GM20000 (cell line): Measurements from ENCODE around the gene VPS37D.
A peak's percentile ranks its signal among the peaks of the same experiment; 100 is the strongest.

ENCODE experiments used
- DNase-seq: peaks from one replicate; pipeline ENCODE4 v3.0.0; 2012; ENCODE audit warnings: low spot score
- CTCF ChIP-seq: IDR thresholded peaks from 2 replicates; pipeline ENCODE4 v1.5.1; 2012; ENCODE audit warnings: mild to moderate bottlenecking, control low read depth; ENCODE audit errors: extremely low read depth, missing control alignments

The VPS37D gene

GRCh38 chr7:73699370-73700068 is 31.9 kb downstream of the VPS37D start:
- no peak for TF ChIP-seq CTCF
- no peak for DNase-seq

GRCh38 chr7:73700069-73700423 is 32.4 kb downstream of the VPS37D start:
- TF ChIP-seq CTCF = no peak
- no peak for DNase-seq

GRCh38 chr7:73700581-73701134 is 33.0 kb downstream of the VPS37D start:
- no peak for DNase-seq

GRCh38 chr7:73701357-73701995 is 33.8 kb downstream of the VPS37D start:
- peak; percentile 27 for TF ChIP-seq CTCF
- peak; percentile 73 for DNase-seq

More at GRCh38 chr7:73700581-73701134, 33.0 kb downstream of the VPS37D start:
- no peak for TF ChIP-seq CTCF

- TF ChIP-seq CTCF = no peak
- DNase-seq = no peak
These were observed 34.6 kb downstream of the VPS37D start for GRCh38 chr7:73702226-73702625.

- no peak for TF ChIP-seq CTCF
- no peak for DNase-seq
These were observed 35.0 kb downstream of the VPS37D start for GRCh38 chr7:73702665-73703064.

- no peak for DNase-seq
- no peak for TF ChIP-seq CTCF
These were observed 35.6 kb downstream of the VPS37D start for GRCh38 chr7:73703225-73703624.
